ENCODE measurements around the gene NDUFB3. TPM values are rescaled to one million over a fixed set of nuclear protein-coding genes. Genes with fewer than 3 reads are reported as not detected.

Gene NDUFB3
- total and polyA plus RNA-seq, 10 of the 15 experiments (the other 5 are each of a cell fraction or from before 2014, with no cell fraction given), result 115 to 1,059 (median 187) TPM

GRCh38 chr2:201132518-201132917 is 60.7 kb downstream of the NDUFB3 start (continued):
- TF ChIP-seq BCLAF1 (IDR thresholded peaks at IDR 0.05) (no peak), ZNF592 (IDR thresholded peaks at IDR 0.05) (no peak), RELB (IDR thresholded peaks at IDR 0.05; ENCODE audit: low read depth) (peak; percentile 48; the same call in 1 of the 2 replicates), ZZZ3 (IDR thresholded peaks at IDR 0.05; ENCODE audit: control insufficient read depth, insufficient read length, low read depth) (no peak), FOS (IDR thresholded peaks at IDR 0.05; ENCODE audit: borderline replicate concordance, extremely low read depth, insufficient read length) (no peak), RFX5 (IDR thresholded peaks at IDR 0.05; ENCODE audit: low read depth, low read length) (no peak), SUZ12 (IDR thresholded peaks at IDR 0.05; ENCODE audit: unreplicated experiment) (no peak), NFYA (IDR thresholded peaks at IDR 0.05; ENCODE audit: borderline replicate concordance, low read depth, low read length) (no peak), MYC (IDR thresholded peaks at IDR 0.05; ENCODE audit: insufficient read depth, insufficient read length, insufficient replicate concordance, low read length, severe bottlenecking) (no peak), MTA2 (IDR thresholded peaks at IDR 0.05; ENCODE audit: low read depth) (peak; percentile 40; the same call in 1 of the 2 replicates), RUNX3 (IDR thresholded peaks at IDR 0.05; ENCODE audit: low read length) (peak; percentile 76), POU2F2 (IDR thresholded peaks at IDR 0.05; ENCODE audit: borderline replicate concordance, low read depth, low read length) (no peak), STAT1 (conservative IDR thresholded peaks at IDR 0.05) (no peak), MYB (IDR thresholded peaks at IDR 0.05; ENCODE audit: borderline replicate concordance, low read depth, low read length) (no peak), GABPA (IDR thresholded peaks at IDR 0.05; ENCODE audit: low read depth) (0 out of 2 replicates have a peak, but pooled peaks have one; percentile 53), CBX5 (IDR thresholded peaks at IDR 0.05; ENCODE audit: low read depth) (no peak), TCF7 (IDR thresholded peaks at IDR 0.05; ENCODE audit: borderline replicate concordance) (0 out of 2 replicates have a peak, but pooled peaks have one; percentile 9), EP300 (IDR thresholded peaks at IDR 0.05; ENCODE audit: borderline replicate concordance in 1 of 2, control insufficient read depth in 1 of 2, low read depth in 2 of 2, low read length in 2 of 2) (0 out of 4 replicates have a peak, but pooled peaks of 1 of the 2 experiments have one; percentile 26), ASH2L (IDR thresholded peaks at IDR 0.05; ENCODE audit: borderline replicate concordance, low read depth) (no peak), ATF3 (IDR thresholded peaks at IDR 0.05; ENCODE audit: borderline replicate concordance, extremely low read depth, low read depth, low read length) (no peak), EGR1 (IDR thresholded peaks at IDR 0.05; ENCODE audit: borderline replicate concordance in 1 of 2, low read depth in 2 of 2, low read length in 2 of 2) (no peak)
